GM19351 (cell line): ENCODE data around the gene AGAP1.

Experiments used
- ATAC-seq: cut with Tn5 transposase; IDR thresholded peaks from one replicate; pipeline ENCODE4 v1.9.1; 2021; ENCODE audit warnings: mild to moderate bottlenecking, moderate library complexity; ENCODE audit not compliant: unreplicated experiment

AGAP1 gene

DNA sequence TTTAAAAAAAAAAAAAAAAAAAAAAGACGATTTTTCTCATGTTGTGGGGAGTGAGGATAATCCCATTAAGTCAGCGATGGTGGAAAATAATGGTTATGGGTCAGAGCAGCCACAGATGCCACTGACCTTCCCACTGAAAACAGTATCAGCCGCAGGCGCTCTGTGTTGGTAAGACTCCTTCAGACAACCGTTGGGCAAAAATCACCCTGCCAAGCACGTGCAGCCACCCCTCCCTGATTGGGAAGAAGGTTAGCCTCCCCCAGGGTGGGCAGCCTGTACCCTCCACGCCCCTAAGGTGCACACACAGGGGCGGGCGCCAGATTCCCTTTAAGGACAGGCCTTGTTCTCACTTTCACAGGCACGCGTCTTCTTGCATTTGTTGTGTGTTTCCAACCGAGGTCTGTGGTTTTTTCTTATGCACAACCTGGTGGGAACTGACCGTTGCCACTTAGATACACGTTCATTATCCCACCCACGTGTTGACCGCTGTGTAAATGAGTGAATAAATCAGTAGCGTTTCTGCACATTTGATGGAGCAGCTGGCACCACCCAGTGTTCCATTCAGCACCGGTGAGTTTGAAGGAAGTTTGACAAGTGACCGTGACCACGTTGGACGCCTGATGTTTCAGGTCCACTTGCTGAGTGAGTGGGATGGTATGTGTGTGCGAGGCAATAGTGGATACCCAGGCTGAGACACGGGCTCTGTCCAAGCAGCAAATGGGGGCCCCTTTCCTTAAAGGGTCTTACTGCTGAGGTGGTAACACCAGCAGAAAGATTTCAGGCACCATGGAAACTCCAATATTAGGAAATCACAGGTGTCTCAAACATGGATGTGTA is 476.6 kb downstream of the AGAP1 start:
- ATAC-seq: no peak

DNA sequence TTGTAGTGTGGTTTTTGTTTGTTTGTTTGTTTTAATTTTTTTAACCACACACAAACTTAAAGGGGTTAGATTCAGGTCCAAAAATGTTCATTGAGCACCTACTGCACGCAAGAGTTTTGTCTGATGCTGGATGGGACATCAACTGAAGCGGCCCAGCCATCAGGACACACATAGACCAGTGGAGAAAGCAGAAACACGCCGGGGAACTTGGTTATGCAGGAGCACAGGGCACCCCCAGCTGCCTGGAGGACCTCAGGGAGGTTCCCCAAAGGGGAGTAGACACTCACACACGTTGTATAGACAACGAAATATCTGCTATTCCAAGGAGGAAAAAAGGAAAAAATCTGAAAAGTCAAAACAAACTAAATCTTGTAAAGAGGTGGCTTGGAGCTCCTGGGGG is 482.7 kb downstream of the AGAP1 start:
- no peak for ATAC-seq

DNA sequence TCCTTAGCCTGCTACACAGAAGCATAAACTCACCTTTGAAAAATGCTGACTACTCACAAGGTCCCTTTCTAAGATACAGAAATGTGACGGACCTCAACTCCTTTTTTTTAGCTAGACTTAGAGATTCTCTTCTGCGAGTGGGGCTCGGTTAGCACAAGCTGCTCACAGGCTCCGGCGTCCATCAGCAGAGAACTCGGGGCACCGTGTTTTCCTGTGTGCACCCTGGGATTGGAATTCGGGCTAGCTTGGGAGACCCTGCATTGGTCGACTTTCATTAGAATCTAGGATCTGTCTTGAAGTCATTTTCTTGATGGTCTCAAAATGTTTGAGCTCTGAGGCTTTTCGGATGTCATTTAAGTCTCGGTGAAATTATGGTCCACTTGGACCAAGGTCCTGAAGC is 483.1 kb downstream of the AGAP1 start:
- ATAC-seq: no peak

DNA sequence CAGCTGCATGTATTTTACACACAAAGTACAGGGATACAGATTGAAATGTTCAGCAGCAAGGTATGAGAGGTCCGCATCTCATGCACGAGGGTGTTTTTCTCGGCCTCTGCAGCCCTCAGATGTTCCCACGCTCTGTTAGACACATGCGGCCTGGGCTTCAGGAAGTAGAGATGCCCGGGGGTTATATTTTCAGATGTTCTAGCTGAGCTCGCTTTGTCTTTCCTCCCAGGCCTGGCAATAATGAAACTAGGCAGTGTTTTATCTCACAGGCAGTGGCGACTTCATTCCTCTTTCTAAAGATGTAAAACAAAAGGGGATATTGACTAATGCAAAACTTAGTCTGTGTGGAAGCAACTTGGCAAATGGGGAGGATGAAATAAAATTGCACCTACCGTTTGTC is 483.6 kb downstream of the AGAP1 start:
- no peak for ATAC-seq

DNA sequence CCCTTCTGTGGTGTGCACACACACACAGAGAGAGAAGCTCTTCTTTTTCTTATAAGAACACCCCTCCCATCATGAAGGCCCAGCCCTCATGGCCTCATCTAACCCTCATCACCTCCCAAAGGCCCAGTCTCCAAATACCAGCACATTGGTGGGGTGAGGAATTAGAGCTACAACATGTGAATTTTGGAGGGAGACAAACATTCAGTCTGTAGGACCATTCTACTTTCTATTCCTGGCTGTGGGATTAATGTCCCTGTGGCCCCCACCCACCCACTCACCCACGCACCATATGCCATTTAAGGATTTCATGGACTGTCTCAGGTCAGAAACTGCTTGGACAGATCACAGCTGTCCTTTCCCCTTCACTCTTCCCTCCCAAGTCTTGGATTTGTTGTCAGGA is 484.2 kb downstream of the AGAP1 start:
- ATAC-seq: no peak

DNA sequence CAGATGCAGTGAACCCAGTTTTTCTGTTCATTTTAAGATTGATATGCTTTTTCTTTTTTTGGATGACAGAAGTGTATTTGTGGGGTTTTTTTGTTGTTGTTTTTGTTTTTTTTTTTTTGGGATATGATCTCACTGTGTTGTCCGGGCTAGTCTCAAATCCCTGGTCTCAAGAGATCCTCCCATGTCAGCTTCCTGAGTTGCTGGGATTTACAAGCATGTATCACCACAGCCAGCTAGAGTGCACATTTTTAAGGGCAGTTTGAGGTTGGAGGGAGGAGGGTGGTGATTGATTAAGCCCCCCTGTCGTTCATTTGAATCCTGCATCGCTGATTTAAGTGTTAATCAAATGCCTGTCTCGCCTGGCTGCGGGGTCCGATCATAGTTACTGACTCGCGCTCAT is 485.2 kb downstream of the AGAP1 start:
- no peak for ATAC-seq

DNA sequence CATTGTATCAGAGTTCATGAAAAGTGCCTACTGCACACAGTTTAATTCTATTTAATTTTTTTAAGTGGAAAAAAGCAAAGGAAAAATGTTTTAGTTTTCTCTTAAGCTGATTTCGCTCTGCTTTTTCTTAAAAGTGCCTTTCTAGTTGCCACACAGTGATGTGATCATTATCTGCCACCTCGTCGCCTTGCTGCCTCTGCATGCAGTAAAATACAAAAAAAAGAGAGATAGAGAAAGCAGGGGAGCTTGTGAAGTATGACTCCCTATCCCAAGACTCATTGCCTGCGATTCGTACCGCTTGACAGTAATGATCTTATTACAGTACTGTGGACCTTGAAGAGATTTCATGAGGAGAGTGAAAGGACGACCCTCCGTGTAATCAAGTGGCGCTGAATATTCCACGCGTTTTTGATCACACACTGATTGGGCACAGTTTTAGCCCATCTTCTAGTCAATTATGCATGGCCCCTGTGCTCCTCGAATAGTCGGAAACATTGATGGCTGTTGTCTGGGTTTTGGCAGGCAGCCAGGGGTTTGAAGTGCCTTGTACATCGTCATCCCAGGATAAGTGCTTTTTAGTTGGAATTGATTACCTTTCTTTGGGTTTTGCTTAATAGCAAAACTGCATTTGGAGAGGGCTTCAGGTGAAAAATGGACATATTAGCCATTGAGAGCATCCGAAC is 486.1 kb downstream of the AGAP1 start:
- no peak for ATAC-seq

DNA sequence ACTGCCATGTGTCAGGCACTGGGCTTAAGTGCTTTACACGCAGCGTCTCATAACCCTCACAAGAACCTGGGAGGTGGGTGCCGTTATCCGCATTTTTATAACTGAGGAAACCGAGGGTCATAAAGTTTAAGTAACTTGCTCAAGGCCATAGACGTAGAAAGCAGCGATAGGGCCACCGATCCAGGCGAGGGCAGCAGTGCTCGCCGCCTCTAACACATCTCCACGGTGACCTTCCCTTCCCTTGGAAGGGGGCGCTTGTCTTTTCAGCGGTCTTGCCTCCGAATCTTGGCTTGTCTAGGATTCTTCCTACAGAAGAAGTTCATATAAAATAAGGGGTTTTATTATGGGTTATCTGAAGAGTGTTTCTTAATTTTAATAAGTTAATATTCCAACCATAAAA is 487.8 kb downstream of the AGAP1 start:
- no peak for ATAC-seq

DNA sequence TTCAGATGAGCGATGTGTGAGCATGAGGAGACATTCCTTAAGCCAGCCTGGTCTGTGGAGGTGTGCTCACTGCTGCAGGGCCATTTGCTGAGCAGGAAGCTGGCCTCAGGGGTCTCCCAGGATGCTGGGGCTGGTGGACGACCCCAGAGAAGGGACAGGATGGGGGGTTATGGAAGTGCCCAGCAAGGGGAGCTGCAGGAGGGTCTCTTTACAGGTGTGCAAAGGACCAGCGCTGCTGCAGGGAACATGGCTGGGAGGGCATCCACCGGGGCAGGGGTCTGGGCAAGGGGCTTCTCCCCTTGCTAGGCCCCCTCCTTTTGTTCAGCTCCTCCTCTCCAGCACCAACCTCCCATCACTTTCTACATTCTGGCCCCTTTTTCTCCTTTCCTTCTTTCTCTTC is 489.2 kb downstream of the AGAP1 start:
- ATAC-seq: no peak

DNA sequence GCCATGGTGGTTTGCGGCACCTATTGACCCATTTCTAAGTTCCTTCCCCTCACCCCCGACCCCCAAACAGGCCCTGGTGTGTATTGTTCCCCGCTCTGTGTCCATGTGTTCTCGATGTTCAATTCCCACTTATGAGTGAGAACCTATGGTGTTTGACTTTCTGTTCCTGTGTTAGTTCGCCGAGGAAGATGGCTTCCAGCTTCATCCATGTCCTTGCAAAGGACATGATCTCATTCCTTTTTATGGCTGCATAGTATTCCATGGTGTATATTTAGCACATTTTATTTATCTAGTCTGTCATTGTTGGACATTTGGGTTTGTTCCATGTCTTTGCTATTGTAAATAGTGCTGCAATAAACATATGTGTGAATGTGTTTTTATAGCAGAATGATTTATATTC is 490.7 kb downstream of the AGAP1 start:
- ATAC-seq: no peak

DNA sequence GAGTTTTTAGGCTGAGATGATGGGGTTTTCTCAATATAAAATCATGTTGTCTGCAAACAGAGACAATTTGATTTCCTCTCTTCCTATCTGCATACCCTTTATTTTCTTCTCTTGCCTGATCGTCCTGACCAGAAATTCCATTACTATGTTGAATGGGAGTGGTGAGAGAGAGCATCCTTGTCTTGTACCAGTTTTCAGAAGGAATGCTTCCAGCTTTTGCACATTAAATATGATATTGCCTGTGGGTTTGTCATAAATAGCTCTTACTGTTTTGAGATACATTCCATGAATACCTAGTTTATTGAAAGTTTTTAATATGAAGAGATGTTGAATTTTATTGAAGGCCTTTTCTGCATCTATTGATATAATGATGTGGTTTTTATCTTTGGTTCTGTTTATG is 492.5 kb downstream of the AGAP1 start:
- ATAC-seq: no peak

DNA sequence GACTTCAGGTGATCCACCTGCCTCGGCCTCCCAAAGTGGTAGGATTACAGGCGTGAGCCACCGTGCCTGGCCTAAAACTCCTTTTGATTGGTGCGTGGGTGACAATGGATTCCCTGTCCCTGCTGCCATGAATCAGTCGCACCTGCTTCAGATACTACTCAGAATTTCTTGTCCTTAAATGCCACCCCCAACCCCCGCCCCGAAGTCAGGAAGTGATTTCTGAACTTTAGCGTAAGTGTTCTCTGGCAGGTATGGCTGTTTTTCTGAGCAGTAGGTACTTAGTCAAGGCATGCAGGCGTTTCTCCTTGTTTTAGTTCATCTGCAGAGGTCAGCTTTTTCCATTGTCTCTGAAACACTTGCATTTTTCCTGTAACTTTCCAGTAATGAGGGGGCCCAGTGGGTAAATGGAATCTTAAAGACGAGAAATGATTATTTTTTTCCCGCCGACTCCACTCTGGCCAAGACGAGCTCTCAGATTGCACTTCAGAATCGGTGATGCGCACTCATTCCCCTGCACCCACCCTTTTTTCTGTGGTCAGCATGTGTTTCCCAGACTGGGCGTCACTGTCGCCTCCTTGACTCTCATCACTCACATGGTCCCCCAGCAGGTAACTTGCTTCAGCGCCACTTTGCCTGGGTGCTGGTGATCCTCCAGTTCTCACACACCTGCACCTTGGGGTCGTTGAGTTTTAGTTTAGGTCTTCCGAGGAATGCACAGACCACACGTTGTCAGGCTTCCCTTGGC is 494.6 kb downstream of the AGAP1 start:
- ATAC-seq: no peak

DNA sequence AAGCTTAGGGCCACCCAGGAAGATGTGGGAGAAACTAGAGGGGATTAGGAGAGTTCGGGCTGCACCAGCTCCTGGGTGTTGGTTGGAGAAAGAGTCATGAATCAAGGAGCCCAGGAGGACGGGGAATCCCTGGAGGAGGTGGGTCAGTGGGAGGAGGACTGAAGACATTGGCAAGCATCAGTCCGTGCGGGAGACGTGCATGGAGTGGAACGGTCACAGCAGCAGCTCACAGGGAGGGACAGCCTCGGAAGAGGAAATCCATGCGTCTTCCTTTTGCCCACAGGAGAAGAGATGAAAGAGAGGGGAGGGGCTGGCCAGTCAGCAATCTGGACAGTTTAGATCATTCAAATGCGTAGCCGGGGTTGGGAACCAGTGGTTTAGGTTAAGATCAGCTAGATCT is 495.7 kb downstream of the AGAP1 start:
- no peak for ATAC-seq

DNA sequence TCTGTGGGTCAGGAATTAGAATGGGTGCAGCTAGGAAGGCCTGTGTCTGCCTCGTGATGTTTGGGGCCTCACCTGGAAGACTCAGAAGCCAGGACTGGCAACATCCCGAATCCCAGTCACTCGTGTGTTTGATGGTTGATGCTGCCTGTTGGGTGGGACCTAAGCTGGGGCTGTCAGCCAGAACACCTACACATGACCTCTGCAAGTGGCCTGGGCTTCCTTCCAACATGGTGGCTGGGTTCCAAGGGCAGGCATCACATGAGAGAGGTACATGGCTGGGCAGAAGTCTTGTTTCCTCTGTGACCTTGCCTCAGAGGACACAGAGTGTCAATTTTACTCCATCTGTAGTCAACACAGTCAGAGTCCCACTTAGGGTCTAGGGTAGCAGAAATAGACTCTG is 496.5 kb downstream of the AGAP1 start:
- no peak for ATAC-seq

DNA sequence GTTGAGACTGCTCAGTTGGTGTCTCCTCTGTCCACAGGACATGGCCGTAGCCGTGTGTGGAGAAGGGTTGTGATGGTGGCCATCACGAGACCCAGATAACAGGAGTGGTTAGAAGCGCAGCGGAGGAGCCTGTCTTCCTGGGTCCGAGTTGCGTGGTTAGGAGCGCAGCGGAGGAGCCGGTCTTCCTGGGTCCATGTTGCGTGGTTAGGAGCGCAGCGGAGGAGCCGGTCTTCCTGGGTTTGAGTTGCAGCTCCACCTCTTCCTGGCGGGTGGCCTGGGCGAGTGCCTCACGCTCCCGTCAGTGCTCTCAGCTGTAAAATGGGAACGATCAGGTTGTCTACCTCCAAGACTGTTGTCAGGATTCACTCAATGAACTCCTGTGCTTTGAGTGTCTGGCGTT is 498.2 kb downstream of the AGAP1 start:
- ATAC-seq: no peak

DNA sequence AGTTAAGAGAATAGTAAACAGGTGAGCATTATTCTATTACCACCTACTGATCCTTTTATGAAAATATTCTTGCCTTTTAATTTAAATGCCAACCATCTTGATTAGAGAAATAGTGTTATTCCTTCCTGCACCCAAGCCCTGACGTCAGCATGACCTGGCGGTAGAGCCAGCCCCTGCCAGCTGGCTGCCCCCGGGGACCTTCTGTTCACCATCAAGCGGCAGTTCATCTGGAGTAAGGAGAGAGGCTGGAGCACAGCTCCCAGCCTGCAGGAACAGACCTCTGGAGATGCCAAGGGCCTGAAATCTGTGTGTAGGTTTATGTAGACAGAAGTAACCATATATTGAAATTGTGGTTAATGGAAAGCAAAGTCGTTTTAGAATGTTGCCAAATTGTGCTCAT is 502.6 kb downstream of the AGAP1 start:
- ATAC-seq: no peak

DNA sequence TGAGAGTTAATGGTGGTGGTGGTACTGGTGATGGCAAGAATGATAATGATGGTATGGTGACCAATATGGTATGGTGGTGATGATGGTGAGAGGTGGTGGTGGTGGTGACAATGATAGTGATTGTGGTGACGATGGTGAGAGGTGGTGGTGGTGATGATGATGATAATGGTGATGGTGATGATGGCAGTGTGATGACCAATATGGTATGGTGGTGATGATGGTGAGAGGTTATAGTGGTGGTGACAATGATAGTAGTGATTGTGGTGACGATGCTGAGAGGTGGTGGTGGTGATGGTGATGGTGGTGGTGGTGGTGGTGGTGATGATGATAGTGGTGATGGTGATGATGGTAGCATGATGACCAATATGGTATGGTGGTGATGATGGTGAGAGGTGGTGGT is 505.2 kb downstream of the AGAP1 start:
- no peak for ATAC-seq

DNA sequence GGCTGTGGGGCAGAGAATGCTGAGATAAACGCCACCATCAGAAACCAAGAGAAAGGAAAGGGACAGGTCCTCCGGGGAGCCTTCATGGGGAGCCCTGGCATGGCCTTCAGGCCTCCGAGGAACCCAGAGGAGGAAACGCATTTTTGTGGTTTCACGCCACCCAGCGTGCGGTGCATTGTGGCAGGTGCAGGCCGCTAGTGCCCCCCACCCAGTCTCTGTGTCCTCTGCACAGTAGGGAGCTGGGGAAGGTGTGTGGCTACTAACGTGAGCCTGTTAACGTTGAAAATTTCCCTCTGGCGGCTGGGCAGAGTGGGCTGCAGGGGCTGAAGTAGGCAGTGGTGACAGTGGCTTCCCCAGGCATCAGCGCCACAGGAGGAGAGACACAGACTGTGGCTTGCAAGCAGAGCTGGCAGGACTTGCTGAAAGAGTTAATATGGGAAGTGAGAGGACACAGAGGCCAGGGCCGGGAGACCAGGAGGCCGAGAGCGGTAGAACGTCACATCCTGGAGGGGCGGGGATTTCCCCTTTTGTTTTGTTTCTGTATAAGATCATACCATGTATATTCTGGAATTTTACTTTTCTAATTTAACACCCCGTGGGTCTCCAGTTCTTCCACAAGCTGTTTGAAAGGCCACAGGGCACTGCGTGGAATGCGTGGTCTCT is 507.5 kb downstream of the AGAP1 start:
- no peak for ATAC-seq

DNA sequence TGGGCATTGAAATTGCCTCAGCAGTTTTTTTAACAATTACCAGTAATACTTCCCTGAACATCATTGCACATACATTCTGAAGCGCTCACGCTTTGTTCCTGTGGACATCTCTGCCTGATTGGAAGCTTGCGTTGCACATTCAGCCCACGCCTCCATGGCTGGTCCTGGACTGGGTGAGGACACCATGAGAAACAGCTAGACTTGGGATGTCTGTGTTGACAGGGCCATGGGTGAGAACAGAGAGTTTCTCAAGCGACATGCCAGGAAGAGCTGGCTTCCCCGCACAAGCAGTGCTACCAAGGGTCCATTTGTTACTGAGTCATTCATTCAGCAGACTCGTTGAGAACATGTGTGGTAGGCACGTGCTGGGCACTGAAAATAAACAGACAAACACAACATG is 508.0 kb downstream of the AGAP1 start:
- ATAC-seq: no peak

DNA sequence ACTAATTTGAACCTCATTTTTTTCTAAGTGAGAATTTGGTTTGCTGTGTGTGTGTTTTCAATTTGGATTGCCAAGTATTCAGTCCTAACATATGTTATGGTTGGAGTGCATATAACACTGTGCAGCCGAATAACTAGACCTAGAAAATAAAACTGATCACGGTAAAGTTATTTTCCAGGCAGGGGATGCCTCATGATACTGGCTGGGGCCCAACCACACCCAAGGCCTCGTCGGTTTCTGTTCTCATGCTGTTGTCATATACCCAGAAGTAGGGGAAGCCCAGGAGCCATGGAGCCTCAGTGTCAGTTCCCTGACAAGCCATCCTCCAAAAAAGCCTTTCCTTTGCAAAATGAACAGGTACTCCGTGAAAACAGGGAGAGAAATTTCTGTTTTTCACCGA is 514.2 kb downstream of the AGAP1 start:
- no peak for ATAC-seq

DNA sequence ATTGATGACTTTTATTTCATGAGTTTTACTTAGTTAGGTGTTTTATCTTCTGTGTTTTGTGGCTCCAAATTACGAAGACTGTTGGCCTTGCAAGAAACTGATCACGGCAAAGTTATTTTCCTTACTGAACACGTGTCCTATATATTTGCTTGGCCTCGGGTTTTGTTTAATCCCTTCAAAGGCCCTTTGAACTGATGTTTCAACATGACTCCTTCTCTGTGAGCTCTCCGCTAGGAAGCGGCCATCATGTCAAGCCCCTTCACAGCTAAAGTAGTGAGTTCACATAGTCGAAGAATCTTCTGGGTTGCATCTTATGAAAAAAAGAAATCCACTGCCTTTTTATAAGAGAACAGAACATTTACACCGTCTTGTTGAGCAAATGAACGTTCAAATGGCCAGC is 515.0 kb downstream of the AGAP1 start:
- no peak for ATAC-seq
